HG02759 (cell line): ENCODE results near the gene GPR150.
A peak's percentile ranks its signal among the peaks of the same experiment; 100 is the strongest.
"Not testable (repeated sequence)": the region's sequence is repeated elsewhere in the genome, so short reads cannot be mapped to it uniquely, and the experiment has no call there.

Experiments
- ATAC-seq: cut with Tn5 transposase; IDR thresholded peaks from one replicate; pipeline ENCODE4 v1.9.1; 2021; ENCODE audit warnings: mild to moderate bottlenecking, moderate library complexity; ENCODE audit not compliant: unreplicated experiment

GPR150 gene

GRCh38 chr5:95623706-95624105, 3.8 kb downstream of the GPR150 start:
- no peak for ATAC-seq

GRCh38 chr5:95624368-95624767, 4.5 kb downstream of the GPR150 start:
- ATAC-seq: no peak

GRCh38 chr5:95626701-95627100, 6.8 kb downstream of the GPR150 start:
- no peak for ATAC-seq

- ATAC-seq: no peak
Measured at GRCh38 chr5:95627971-95628810, 8.3 kb downstream of the GPR150 start.

GRCh38 chr5:95628933-95629332, 9.0 kb downstream of the GPR150 start:
- no peak for ATAC-seq

GRCh38 chr5:95630394-95630917, 10.6 kb downstream of the GPR150 start:
- no peak for ATAC-seq

GRCh38 chr5:95631255-95631958, 11.5 kb downstream of the GPR150 start:
- no peak for ATAC-seq

GRCh38 chr5:95631991-95632675, 12.2 kb downstream of the GPR150 start:
- ATAC-seq: peak; percentile 92

GRCh38 chr5:95632942-95633341, 13.1 kb downstream of the GPR150 start:
- not testable (repeated sequence) for ATAC-seq

GRCh38 chr5:95633671-95634070, 13.8 kb downstream of the GPR150 start:
- ATAC-seq: no peak

- ATAC-seq: no peak
Measured at GRCh38 chr5:95634081-95634480, 14.2 kb downstream of the GPR150 start.

GRCh38 chr5:95638632-95639031, 18.7 kb downstream of the GPR150 start:
- ATAC-seq: no peak

- ATAC-seq: no peak
Measured at GRCh38 chr5:95641741-95642220, 21.9 kb downstream of the GPR150 start.

- no peak for ATAC-seq
Measured at GRCh38 chr5:95643152-95643551, 23.3 kb downstream of the GPR150 start.

GRCh38 chr5:95644351-95645042, 24.6 kb downstream of the GPR150 start:
- ATAC-seq: peak; percentile 25

GRCh38 chr5:95646226-95646568, 26.3 kb downstream of the GPR150 start:
- ATAC-seq: not testable (repeated sequence)

- ATAC-seq: peak; percentile 99
Measured at GRCh38 chr5:95646569-95647431, 26.9 kb downstream of the GPR150 start, which contains the start of gene RFESD. Gene RFESD, plus strand, starts transcription at chr5:95646777. Its CDS starts 5,495 bp downstream, at chr5:95652272.

GRCh38 chr5:95647886-95648860, 28.3 kb downstream of the GPR150 start:
- no peak for ATAC-seq
